Measurements from ENCODE around the gene SAMD14. TPM values are rescaled to one million over a fixed set of nuclear protein-coding genes. Genes with fewer than 3 reads are reported as not detected.
A peak's percentile ranks its signal among the peaks of the same experiment; 100 is the strongest.

SAMD14 gene
- total and polyA plus RNA-seq, 10 of the 15 experiments (the other 5 are each of a cell fraction or from before 2014, with no cell fraction given): 0.06 to 1.7 (median 0.25) TPM; not detected in 3

DNA sequence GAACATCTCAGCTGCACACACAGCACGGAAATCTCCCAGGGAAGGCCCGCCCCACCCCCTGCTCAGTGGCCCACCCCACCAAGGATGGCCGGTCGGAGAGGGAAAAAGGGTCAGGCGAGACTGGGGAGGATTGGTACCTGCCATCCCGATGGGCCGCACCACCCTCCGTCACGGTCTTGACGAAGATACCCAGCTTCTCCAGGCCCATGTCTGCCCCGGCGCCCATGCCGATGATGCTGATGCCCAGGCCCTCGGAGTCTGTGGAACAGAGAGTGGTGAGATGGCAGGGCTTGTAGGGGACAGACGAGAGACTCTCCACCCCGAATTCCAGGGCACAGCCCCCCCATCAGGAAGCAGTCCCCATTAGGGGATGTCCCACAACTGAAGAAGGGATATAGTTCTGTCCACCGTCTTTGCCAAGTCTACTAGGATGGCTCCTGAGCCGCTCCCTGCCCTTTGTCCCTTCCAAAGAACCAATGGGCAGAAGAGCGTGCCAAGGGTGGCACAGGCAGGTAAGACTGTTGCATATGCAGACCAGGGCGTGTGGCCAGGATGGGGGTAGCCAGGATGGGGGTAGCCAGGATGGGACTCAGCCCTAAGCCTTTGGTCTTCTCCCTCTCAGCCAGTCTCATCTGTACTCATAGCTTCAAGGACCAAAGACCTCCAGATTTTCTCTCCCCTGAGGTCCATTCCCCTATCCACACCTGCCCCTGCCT lies 13.7 kb upstream of the SAMD14 start:
- ChIA-PET POLR2A (interaction anchor here (0.5 kb wide), 2 partner anchors 277 to 555 kb away, joined by 3 read pairs; no protein-coding TSS in a partner anchor), CTCF (interaction anchor here (1.1 to 9.3 kb wide), 3 partner anchors 9 to 21 kb away, joined by 3 to 99 read pairs (median 29); partner anchors contain the start of gene SGCA), SMC1A (ENCODE audit: uncharacterized antibody, unreplicated experiment) (interaction anchor here (1.4 to 3.4 kb wide), 2 partner anchors 17 to 18 kb away, joined by 3 to 15 read pairs; no protein-coding TSS in a partner anchor), RAD21 (ENCODE audit: unreplicated experiment) (no interaction called here)
- peak overlapping the region; percentile 30 for H3K4me2 ChIP-seq (ENCODE audit: control insufficient read depth, insufficient read depth)
- in situ Hi-C loops (cut with MboI): no loop called here
- no peak overlapping the region for H3K27ac ChIP-seq (ENCODE audit: control insufficient read depth, insufficient read depth)
- H3K27me3 ChIP-seq (replicated peaks in 1 of 2; ENCODE audit: control insufficient read depth in 2 of 2, insufficient read depth in 2 of 2, low read length in 1 of 2): no peaks in the 10 kb centered on the region
- WGBS (ENCODE audit: insufficient coverage, insufficient replicate concordance, low lambda C conversion rate, missing lambda C conversion rate): 95% methylated on average over 20 of the region's 20 CpGs
- BruUV-seq (replicated peaks): no TSS peak
- H3K9ac ChIP-seq (ENCODE audit: control insufficient read depth, insufficient read depth, low read length): no peak overlapping the region
- H3K36me3 ChIP-seq (ENCODE audit: control insufficient read depth in 2 of 2, insufficient read depth in 2 of 2, low read length in 1 of 2): peaks cover 48 to 60% of the 10 kb centered on the region in 2 experiments
- TF ChIP-seq POLR2A (IDR thresholded peaks at IDR 0.05; ENCODE audit: low read depth, low read length): 0 out of 2 replicates have a peak, but pooled peaks have one; percentile 31
- no peak for TF ChIP-seq HCFC1 (IDR thresholded peaks at IDR 0.05; ENCODE audit: low read length)
- 0 out of 2 replicates have a peak, but pooled peaks have one; percentile 61 for TF ChIP-seq POLR2AphosphoS5 (IDR thresholded peaks at IDR 0.05; ENCODE audit: low read length)
- no peak for TF ChIP-seq BMI1 (IDR thresholded peaks at IDR 0.05; ENCODE audit: borderline replicate concordance)
- no peak for ATAC-seq
- no peak for DNase-seq (ENCODE audit: low read depth, low spot score)
- H3K4me3 ChIP-seq: no peak overlapping the region
- H3K79me2 ChIP-seq (ENCODE audit: control insufficient read depth, insufficient read depth, low read length): peaks cover 69% of the 10 kb centered on the region
- H2AFZ ChIP-seq (ENCODE audit: control insufficient read depth, low read depth, low read length): no peak overlapping the region
- H4K20me1 ChIP-seq (ENCODE audit: control insufficient read depth, insufficient read depth): peaks cover 14% of the 10 kb centered on the region
- H3K4me1 ChIP-seq (ENCODE audit: control insufficient read depth, insufficient read depth, low read length): peaks cover 57% of the 10 kb centered on the region
- FAIRE-seq: no peak
- intact Hi-C loops (cut with micrococcal nuclease; ENCODE audit: unreplicated experiment): no loop called here
- no peaks in the 10 kb centered on the region for H3K9me3 ChIP-seq (replicated peaks; ENCODE audit: control insufficient read depth, insufficient read depth, low read length)

DNA sequence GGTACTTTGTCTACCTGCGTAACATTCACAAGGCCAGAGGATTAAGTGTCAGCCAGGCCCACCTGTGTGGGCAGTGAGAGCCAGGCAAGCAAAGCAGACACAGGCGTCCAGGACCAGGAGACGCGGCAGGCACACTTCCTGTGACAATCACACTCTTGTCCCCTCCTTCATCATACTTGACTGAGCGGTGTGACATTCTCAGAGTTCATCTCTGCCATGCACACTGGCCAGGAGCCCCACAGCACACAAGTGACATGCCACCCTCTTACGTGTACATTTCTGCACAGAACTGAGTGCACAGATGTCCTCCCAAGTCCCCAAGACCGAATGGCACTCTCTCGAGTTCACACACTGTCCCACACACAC lies 11.8 kb upstream of the SAMD14 start:
- H3K27ac ChIP-seq (ENCODE audit: control insufficient read depth, insufficient read depth): no peak overlapping the region
- FAIRE-seq (no peak), ATAC-seq (no peak), DNase-seq (ENCODE audit: low read depth, low spot score) (no peak)
- 0 out of 2 replicates have a peak overlapping the region, but pooled peaks have one; percentile 5 for H3K4me2 ChIP-seq (ENCODE audit: control insufficient read depth, insufficient read depth)
- ChIA-PET RAD21 (ENCODE audit: unreplicated experiment) (interaction anchor here (0.7 to 0.9 kb wide), 2 partner anchors 19 to 27 kb away, joined by 3 read pairs; no protein-coding TSS in a partner anchor), SMC1A (ENCODE audit: uncharacterized antibody, unreplicated experiment) (interaction anchor here (1.2 to 3.7 kb wide), 3 partner anchors 11 to 22 kb away, joined by 4 to 29 read pairs (median 4); no protein-coding TSS in a partner anchor), CTCF (interaction anchor here (1.0 to 6.9 kb wide), 9 partner anchors 10 to 47 kb away, joined by 3 to 87 read pairs (median 9); partner anchors contain the start of genes PPP1R9B and SGCA), POLR2A (interaction anchor here (1.2 to 1.8 kb wide), 2 partner anchors 20 to 46 kb away, joined by 3 to 5 read pairs; no protein-coding TSS in a partner anchor)
- no peaks in the 10 kb centered on the region for H3K9me3 ChIP-seq (replicated peaks; ENCODE audit: control insufficient read depth, insufficient read depth, low read length)
- H3K4me1 ChIP-seq (ENCODE audit: control insufficient read depth, insufficient read depth, low read length): peaks cover 52% of the 10 kb centered on the region
- H2AFZ ChIP-seq (ENCODE audit: control insufficient read depth, low read depth, low read length): no peak overlapping the region
- H3K9ac ChIP-seq (ENCODE audit: control insufficient read depth, insufficient read depth, low read length): no peak overlapping the region
- peaks cover 50% of the 10 kb centered on the region for H3K79me2 ChIP-seq (ENCODE audit: control insufficient read depth, insufficient read depth, low read length)
- 25% methylated on average over 8 of the region's 8 CpGs for WGBS (ENCODE audit: insufficient coverage, insufficient replicate concordance, low lambda C conversion rate, missing lambda C conversion rate)
- in situ Hi-C loops (cut with MboI): no loop called here
- BruUV-seq (replicated peaks): no TSS peak
- peak overlapping the region; percentile 27; the same call in 1 of the 2 replicates for H3K4me3 ChIP-seq
- no peaks in the 10 kb centered on the region for H3K27me3 ChIP-seq (replicated peaks in 1 of 2; ENCODE audit: control insufficient read depth in 2 of 2, insufficient read depth in 2 of 2, low read length in 1 of 2)
- peaks cover 64 to 77% of the 10 kb centered on the region in 2 experiments for H3K36me3 ChIP-seq (ENCODE audit: control insufficient read depth in 2 of 2, insufficient read depth in 2 of 2, low read length in 1 of 2)
- H4K20me1 ChIP-seq (ENCODE audit: control insufficient read depth, insufficient read depth): peaks cover 22% of the 10 kb centered on the region
- intact Hi-C loops (cut with micrococcal nuclease; ENCODE audit: unreplicated experiment): no loop called here
- TF ChIP-seq POLR2A (IDR thresholded peaks at IDR 0.05; ENCODE audit: low read depth, low read length) (no peak), ELK1 (IDR thresholded peaks at IDR 0.05; ENCODE audit: low read depth, low read length) (no peak), BCLAF1 (IDR thresholded peaks at IDR 0.05) (no peak), BCL11A (IDR thresholded peaks at IDR 0.05; ENCODE audit: low read depth, low read length) (no peak), SIX5 (IDR thresholded peaks at IDR 0.05; ENCODE audit: low read depth, low read length, severe bottlenecking) (no peak)

Data from GM12878 (cell line).